HL-60/S4 treated with phorbol 12-myristate 13-acetate at 8.2 ng/mL for 4 days and 3 days (cell line): ENCODE data around the gene TMSB4X.

Experiments
- in situ Hi-C: fragments of 300-500 bp; cut with MboI; formaldehyde crosslinking; loops from 2 replicates; pipeline ENCODE4 v1.15.0; 2022; ENCODE audit warnings: low sequenced_read_pairs

TMSB4X gene

DNA sequence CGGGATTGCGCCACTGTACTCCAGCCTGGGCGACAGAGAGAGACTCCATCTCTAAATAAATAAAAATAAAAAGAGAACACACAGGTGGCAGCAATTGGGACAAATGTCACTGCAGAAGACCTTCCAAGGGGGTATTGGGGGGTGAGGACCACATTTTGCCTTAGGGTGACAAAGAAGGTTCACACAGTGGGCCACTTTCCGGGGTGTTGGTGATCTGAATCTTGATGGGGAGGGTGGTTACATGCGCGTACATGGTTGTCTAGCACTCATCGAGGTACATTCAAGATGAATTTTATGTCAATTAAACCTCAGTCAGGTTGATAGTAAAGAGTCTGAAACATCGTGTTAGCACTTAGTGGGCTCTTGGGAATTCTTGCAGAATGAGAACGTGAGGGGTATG lies 20.5 kb upstream of the TMSB4X start:
- in situ Hi-C loops, result loop anchor here (10.0 to 25.0 kb wide), 2 partner anchors 130 to 533 kb away; no protein-coding TSS in a partner anchor

DNA sequence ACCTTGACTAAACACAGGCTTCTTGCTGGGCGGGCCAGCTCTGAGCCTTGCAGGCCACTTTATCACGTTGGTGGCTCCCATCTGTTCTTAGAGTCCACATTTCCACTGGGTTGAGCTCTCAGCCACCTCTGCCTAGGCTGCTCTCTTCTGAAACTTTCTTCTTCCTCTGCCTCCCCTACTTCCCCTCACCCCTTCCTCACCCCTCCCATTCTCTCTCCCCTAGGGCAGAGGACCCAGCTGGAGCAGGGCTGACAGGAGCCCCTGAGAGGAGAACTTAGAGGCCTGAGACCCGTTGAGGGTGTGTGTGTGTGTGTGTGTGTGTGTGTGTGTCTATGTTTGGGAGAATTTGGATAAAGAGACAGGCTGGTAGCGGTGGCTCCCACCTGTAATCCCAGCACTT lies 19.9 kb upstream of the TMSB4X start:
- in situ Hi-C loops, result loop anchor here (10.0 to 25.0 kb wide), 2 partner anchors 130 to 532 kb away; no protein-coding TSS in a partner anchor

DNA sequence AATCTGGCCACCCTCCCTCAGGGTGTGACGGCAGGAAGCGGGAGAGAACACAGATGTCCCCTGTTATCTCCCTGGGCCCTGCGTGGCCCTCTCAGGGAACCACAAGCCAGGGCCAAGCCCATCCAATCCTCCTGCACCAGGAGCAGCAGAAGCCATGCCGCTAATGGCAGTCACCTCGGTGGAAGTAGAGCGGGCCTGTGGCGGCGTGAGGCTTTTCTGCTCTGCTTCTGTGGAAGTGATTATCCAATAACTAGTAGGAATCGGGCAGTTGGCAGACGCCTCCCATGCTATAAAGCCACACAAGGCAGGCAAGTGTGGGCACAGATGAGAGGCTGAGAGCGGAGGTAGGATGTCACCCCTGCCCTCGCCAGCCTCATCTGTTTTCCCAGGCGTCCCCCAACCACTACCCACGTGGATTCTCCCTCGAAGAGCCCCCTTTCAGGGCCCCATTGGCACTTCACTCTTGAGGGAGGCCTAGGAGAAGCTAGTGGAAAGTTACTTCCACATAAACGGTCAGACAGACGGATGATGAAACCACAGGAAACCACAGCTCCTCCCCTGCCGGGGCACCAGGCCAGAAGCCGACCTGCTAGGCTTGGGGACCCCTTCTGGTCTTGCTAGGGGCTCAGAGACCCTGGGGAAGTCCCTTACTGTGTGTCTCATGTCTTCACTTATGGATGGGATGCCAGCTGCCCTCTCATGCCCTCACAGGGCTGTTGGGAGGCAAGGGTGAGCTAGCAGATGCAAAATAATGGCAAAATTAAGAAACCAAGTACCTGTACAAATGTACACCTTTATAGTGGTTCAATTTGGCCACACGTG lies 18.8 kb upstream of the TMSB4X start:
- in situ Hi-C loops, result loop anchor here (10.0 to 25.0 kb wide), 2 partner anchors 129 to 531 kb away; no protein-coding TSS in a partner anchor

DNA sequence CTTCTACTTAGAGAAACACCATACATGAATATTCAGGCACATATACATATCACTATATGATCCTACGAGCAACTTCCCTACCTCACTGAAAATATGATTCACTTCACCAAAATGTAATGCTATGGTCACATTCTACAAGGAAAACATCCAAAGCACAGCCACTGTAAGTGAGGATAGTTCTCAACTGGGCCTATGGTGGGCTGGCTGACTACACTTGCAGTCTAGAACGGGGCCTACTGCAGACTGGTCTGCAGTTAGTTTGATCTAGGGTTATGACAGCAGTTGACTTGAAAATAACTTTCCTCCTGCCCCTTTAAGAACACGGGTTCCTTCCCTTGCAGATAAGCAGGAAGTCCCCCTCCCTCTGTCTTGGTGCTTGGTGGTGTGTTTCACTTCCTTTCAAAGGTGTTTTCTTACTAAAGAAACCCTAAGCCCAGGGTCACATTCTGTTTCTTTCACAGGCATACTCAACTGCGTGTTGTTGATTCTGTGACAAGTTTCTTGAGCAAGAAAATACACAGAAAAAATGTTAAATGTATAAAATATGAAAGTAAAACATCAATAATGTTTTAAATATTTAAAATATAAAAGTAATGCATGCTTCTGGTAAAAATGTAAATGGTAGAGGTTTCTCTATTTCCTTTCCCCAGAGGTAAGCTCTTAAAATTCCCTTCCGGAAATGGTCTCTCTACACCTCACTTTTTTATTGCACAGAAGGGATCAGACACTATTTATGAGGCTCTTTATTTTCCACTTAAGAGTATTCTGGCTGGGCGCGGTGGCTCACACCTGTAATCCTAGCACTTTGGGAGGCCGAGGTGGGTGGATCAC lies 18.0 kb upstream of the TMSB4X start:
- in situ Hi-C loops, result loop anchor here (10.0 to 25.0 kb wide), 2 partner anchors 128 to 530 kb away; no protein-coding TSS in a partner anchor

DNA sequence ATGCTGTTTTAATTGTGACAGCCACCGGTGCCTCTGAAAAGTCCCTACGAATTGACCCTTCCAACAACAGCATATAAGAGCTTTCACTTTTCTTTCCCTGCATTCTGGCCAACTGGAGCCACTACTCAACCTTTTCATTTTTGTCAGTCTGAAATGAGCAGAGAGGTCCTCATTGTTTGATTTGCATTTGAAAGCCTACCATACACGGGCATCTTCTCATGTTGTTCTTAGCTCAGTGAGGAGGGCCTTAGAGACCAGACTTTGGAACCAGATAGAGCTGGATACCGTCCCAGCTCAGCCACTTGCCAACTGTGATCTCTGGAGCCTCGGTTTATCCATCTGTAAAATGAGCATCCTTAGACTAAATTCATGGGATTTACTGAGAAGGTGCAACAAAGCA lies 16.9 kb upstream of the TMSB4X start:
- in situ Hi-C loops, result loop anchor here (10.0 to 25.0 kb wide), 2 partner anchors 127 to 529 kb away; no protein-coding TSS in a partner anchor

DNA sequence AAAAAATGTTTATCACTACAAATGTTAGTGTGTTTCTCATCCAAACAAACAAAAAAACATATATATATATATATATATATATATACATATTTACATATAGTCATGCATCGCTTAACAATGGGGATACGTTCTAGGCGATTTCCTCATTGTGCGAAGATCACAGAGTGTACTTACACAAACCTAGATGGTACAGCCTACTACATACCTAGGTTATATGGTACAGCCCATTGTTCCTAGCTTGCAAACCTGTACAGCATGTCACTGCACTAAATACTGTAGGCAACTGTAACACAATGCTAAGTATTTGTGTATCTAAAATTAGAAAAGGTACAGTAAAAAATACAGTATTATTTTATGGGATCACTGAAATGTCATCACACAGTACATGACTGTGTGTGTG lies 16.4 kb upstream of the TMSB4X start:
- in situ Hi-C loops, result loop anchor here (10.0 to 25.0 kb wide), 2 partner anchors 126 to 529 kb away; no protein-coding TSS in a partner anchor

DNA sequence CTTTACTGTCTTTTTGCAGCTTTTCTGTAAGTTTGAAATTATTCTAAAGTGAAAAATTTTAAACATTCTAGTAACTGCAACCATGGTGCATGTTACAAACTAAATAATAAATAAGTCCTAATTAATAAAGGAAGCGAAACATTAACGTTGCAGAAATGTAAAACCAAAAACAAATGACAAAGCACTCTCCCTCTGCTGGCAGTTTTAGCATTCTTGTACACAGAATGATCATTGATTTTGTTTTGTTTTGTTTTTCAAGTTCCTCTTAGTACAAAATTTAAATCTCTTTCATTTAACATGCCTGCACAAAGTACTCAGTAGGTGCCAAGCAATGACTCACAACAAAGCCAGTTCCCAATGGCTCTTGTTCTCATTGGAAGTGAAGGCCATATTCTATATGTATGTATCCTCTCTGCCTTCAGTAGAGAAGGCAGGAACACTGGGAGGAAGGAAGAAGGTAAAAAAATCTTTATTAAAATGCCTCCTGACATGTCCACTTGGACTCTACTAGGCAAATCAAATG lies 13.7 kb upstream of the TMSB4X start:
- in situ Hi-C loops, result loop anchor here (25.0 kb wide), 1 partner anchor 526 kb away; no protein-coding TSS in a partner anchor

DNA sequence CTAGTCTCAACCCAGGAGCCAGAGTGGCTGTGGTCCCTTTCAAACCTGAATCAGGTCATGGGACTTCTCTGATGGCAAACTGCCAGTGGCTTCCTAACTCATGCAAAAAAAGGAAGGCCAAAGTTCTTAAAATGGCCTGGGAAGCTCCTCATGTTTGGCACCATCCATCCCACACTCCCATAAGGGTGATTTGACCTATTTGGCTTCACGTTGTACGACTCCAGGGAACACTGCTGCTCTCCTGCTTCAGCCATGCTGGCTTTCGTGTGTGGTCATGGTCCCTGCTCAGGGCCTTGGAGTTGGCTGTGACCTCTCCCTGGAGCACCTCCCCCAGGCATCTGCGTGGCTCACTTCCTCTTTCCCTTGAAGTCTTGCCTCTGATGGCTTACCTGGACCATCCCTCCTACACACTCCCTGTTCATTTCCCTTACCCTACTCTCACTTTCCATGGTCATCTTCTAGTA lies 12.8 kb upstream of the TMSB4X start:
- in situ Hi-C loops, result loop anchor here (25.0 kb wide), 1 partner anchor 525 kb away; no protein-coding TSS in a partner anchor

DNA sequence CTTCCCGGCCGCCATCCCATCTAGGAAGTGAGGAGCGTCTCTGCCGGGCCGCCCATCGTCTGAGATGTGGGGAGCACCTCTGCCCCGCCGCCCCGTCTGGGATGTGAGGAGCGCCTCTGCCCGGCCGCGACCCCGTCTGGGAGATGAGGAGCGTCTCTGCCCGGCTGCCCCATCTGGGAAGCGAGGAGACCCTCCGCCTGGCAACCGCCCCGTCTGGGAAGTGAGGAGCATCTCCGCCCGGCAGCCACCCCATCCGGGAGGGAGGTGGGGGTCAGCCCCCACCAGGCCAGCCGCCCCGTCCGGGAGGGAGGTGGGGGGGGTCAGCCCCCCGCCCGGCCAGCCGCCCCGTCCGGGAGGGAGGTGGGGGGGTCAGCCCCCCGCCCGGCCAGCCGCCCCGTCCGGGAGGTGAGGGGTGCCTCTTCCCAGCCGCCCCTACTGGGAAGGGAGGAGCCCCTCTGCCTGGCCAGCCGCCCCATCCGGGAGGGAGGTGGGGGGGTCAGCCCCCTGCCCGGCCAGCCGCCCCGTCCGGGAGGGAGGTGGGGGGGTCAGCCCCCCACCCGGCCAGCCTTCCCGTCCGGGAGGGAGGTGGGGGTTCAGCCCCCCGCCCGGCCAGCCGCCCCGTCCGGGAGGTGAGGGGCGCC lies 11.6 kb upstream of the TMSB4X start:
- in situ Hi-C loops, result loop anchor here (25.0 kb wide), 1 partner anchor 524 kb away; no protein-coding TSS in a partner anchor

DNA sequence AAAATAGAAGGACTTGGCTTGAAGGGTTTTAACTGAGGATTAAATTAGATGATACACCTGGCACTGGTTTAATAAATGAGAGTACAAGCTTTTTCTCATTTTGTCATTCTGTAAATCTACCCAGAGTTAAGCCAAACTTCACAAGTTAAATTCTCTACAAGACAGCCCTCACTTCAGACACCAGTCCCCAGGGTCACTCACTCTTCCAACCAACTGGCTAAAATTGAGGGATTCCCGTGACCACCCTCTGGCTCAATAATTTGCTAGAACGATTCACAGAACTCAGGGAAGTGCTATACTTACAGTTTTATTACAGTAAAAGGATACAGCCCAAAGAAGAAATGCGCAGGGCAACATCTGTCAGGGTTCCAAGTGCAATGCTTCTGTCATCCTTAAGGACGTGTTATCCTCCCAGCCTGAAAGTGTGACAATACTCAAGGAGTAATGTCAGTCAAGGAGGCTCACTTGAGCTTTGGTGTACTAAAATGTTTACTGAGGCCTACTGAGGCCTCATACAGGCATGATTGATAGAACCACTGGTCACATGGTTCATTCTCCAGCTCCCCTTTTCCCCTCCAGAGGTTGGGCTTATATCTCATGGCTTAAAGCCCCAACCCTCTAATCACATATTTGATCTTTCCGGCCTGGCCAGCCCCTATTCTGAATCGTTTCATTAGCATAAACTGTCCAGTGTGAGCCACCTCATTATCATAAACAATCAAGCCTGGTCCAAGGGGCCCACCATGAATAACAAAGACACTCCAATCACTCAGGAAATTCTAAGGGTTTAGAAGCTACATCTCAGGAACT lies 9.6 kb upstream of the TMSB4X start:
- in situ Hi-C loops, result loop anchor here (25.0 kb wide), 1 partner anchor 522 kb away; no protein-coding TSS in a partner anchor

DNA sequence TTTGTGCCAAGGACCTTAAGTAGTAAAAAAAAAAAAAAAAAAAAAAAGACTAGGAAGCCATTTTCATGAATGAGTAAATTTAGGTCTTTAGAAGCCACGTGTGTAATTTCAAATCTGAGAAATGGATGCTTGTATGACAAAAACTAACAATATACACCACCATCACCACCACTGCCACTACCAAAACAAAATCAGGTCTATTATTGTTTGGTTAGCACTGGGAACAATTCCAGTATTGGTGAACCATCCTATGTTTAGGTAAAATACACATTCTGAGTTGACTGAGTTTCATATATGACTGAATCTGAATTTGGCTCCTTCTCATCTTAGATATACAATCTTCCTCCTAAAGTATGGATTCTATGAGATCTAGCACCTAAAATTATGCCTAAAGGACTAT lies 8.8 kb upstream of the TMSB4X start:
- in situ Hi-C loops, result loop anchor here (25.0 kb wide), 1 partner anchor 521 kb away; no protein-coding TSS in a partner anchor

DNA sequence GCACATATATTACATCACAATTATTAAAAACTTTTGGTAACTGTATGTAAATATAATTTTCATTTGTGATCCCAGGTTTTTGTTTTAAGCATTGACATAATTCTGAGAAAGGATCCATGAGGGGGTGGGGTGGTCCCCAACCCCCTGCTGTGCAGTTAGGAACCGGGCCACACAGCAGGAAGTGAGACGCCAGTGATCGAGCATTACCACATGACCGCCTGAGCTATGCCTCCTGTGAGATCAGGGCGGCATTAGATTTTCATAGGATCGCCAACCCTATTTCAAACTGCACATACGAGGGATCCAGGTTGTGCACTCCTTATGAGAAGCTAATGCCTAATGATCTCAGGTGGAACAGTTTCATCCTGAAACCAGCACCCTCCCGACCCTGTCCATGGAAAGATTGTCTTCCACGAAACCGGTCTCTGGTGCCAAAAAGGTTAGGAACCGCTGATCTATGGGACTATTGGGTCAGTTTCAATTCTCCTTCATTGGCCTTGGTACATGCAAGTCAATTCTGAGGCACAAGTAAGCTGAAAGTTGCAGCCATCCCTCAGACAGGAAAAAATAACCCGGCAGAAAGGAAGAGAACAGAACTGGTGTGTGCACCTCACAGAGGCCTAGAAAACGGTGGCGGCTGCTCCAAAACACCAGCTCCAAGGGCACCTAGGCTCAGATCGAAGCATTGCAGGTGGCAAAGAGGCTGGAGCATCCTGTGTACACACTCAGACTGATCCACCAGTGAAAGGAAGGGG lies 7.0 kb upstream of the TMSB4X start:
- in situ Hi-C loops, result loop anchor here (25.0 kb wide), 1 partner anchor 519 kb away; no protein-coding TSS in a partner anchor

DNA sequence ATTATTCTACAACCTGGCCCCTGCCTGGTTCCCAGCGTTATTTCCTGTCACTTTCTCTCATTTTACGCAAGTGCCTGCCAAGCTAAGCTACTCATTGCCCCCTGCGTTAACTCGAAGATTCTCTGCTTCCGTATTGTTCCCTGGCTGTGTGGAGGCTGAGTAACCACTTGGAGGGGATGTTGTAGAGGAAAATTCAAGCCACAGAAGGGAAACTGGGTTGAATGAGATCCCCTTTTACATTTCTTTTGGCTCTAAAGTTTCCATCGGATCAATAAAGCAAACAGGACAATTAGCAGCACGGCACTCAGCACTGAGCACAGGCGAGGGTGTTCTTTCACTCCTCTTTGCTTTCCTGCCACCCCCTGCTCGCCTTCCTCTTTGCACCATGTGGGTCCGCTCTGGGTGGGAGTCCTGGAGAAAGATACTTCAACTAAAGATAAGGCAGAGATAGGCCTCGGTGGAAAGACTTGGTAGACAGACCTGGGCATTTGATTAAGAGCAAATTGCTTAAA lies 4.2 kb upstream of the TMSB4X start:
- in situ Hi-C loops, result loop anchor here (25.0 kb wide), 1 partner anchor 517 kb away; no protein-coding TSS in a partner anchor

DNA sequence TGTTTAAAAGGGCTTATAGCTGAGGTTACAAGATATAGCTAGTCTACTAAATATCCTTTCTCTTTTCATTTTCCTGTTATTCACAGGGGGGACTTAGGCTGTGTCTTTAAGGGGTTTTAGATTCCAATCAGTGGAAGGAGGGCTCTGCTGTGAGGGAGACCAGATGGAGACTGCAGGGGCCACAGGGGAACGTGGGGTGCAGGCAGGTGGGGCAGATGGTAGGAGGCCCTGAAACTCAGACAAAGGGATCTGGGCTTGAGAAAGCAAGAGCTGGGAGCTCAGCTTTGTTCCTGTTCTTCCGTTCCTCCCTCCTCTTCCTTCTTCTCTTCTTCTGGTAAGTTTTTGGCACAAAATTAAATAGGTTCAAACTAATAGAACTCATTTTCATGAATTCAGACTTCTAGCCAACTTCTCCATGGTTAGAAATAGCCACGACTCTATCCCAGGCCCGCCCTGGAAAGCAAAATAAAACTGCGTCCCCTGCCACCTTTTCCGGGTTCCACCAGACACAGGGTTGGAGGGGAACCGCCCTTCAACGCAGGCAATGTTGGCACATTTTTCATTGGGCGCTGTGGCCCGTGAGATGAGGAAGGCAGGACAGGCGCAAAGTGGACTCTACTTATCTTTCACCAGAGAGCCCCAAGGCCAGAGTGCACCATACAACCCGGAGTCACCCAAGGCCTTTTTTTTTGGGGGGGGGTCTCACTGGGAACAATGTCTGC lies 3.5 kb upstream of the TMSB4X start:
- in situ Hi-C loops, result loop anchor here (25.0 kb wide), 1 partner anchor 516 kb away; no protein-coding TSS in a partner anchor

DNA sequence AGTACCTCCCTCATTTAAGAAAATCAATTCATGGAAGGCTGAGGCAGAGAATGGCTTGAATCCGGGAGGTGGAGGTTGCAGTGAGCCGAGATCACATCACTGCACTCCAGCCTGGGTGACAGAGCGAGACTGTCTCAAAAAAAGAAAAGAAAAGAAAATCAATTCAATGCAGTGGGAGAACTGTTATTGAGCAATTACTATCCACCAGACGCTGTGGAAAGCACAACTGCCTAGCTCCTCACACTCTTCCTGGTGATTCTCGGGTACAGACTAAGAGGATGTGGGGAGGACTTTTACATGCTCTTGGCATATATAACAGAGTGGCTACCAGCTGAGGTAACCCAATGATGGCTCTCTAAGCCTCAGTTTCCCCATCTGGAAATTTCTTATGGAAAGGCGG lies 2.7 kb upstream of the TMSB4X start:
- in situ Hi-C loops, result loop anchor here (25.0 kb wide), 1 partner anchor 515 kb away; no protein-coding TSS in a partner anchor

DNA sequence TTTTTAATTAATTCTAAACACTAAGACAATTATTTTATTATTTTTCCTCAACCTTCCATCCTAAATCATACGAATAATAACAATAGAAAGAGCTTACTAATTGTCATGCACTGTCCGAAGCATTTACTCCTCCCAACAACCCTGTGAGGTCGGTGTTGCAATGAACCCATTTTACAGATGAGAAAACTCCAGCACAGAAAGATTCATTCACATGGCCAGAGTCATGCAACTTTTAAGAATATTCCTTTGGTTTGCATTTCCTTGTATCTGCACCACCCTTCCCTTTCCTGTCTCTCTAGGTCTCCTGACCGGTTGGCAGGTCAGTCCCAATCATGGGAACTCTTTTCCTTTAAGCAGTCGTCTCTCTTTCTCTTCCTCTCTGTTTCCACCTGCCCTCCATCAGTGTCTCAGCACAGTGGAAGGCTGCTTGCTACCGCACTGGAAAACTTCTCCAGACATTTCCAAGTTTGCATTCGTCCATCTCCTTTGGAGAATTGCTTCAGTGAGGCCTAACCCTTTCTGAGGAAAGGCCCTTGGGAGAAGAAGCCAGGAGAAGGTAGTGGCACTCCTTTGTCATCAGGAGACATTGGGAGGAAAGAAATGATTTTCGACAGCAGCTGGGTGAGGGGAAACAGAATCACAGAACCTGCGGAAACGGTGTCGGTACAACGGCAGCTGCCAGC lies 1.9 kb upstream of the TMSB4X start:
- in situ Hi-C loops, result loop anchor here (25.0 kb wide), 1 partner anchor 514 kb away; no protein-coding TSS in a partner anchor
